ENCODE measurements around the gene ITGB2. TPM values are rescaled to one million over a fixed set of nuclear protein-coding genes. Genes with fewer than 3 reads are reported as not detected.
A peak's percentile ranks its signal among the peaks of the same experiment; 100 is the strongest.

ITGB2 gene
- total RNA-seq, 1 donor from 2014 or later, result 468 TPM

- no peak for ATAC-seq
- Histone ChIP-seq H3K27ac (no peak overlapping the region), H3K4me3 (no peak overlapping the region), H3K9me3 (no peaks in the 10 kb centered on the region), H3K4me1 (peaks cover 16% of the 10 kb centered on the region), H3K27me3 (ENCODE audit: low read depth) (no peaks in the 10 kb centered on the region), H3K36me3 (peaks cover 43% of the 10 kb centered on the region)
- intact Hi-C loops (cut with DNase I), result loop anchor here (10.0 kb wide), 1 partner anchor 188 kb away; no protein-coding TSS in a partner anchor
- peak; percentile 42 for DNase-seq
- no peak for TF ChIP-seq CTCF (IDR thresholded peaks at IDR 0.05)
Measured at GRCh38 chr21:44946254-44947041, 25.7 kb upstream of the ITGB2 start.

- no peak overlapping the region for H3K4me3 ChIP-seq
- H3K27ac ChIP-seq, result no peak overlapping the region
- H3K9me3 ChIP-seq, result no peaks in the 10 kb centered on the region
- H3K36me3 ChIP-seq, result peaks cover 37% of the 10 kb centered on the region
- peaks cover 17% of the 10 kb centered on the region for H3K4me1 ChIP-seq
- intact Hi-C loops (cut with DNase I), result loop anchor here (10.0 kb wide), 1 partner anchor 190 kb away; no protein-coding TSS in a partner anchor
- ATAC-seq (no peak), DNase-seq (no peak)
- no peaks in the 10 kb centered on the region for H3K27me3 ChIP-seq (ENCODE audit: low read depth)
- TF ChIP-seq CTCF (IDR thresholded peaks at IDR 0.05), result no peak
Measured at GRCh38 chr21:44944596-44944995, 23.9 kb upstream of the ITGB2 start.

- no peak overlapping the region for H3K4me3 ChIP-seq
- H3K4me1 ChIP-seq, result peaks cover 20% of the 10 kb centered on the region
- ATAC-seq (no peak), DNase-seq (no peak)
- intact Hi-C loops (cut with DNase I), result loop anchor here (10.0 kb wide), 1 partner anchor 191 kb away; no protein-coding TSS in a partner anchor
- H3K9me3 ChIP-seq, result no peaks in the 10 kb centered on the region
- H3K27me3 ChIP-seq (ENCODE audit: low read depth), result no peaks in the 10 kb centered on the region
- peaks cover 37% of the 10 kb centered on the region for H3K36me3 ChIP-seq
- no peak for TF ChIP-seq CTCF (IDR thresholded peaks at IDR 0.05)
- no peak overlapping the region for H3K27ac ChIP-seq
Measured at GRCh38 chr21:44943686-44944550, 23.2 kb upstream of the ITGB2 start.

GRCh38 chr21:44943005-44943685 is 22.4 kb upstream of the ITGB2 start:
- peaks cover 37% of the 10 kb centered on the region for H3K36me3 ChIP-seq
- intact Hi-C loops (cut with DNase I), result loop anchor here (10.0 kb wide), 1 partner anchor 192 kb away; no protein-coding TSS in a partner anchor
- H3K9me3 ChIP-seq, result no peaks in the 10 kb centered on the region
- no peak for TF ChIP-seq CTCF (IDR thresholded peaks at IDR 0.05)
- H3K27ac ChIP-seq, result no peak overlapping the region
- H3K4me3 ChIP-seq, result no peak overlapping the region
- peaks cover 22% of the 10 kb centered on the region for H3K4me1 ChIP-seq
- DNase-seq, result no peak
- H3K27me3 ChIP-seq (ENCODE audit: low read depth), result no peaks in the 10 kb centered on the region
- ATAC-seq, result no peak

- H3K9me3 ChIP-seq, result no peaks in the 10 kb centered on the region
- intact Hi-C loops (cut with DNase I), result loop anchor here (10.0 kb wide), 1 partner anchor 192 kb away; no protein-coding TSS in a partner anchor
- no peaks in the 10 kb centered on the region for H3K27me3 ChIP-seq (ENCODE audit: low read depth)
- H3K27ac ChIP-seq, result no peak overlapping the region
- H3K4me1 ChIP-seq, result peaks cover 22% of the 10 kb centered on the region
- peaks cover 37% of the 10 kb centered on the region for H3K36me3 ChIP-seq
- no peak for TF ChIP-seq CTCF (IDR thresholded peaks at IDR 0.05)
- DNase-seq, result no peak
- H3K4me3 ChIP-seq, result no peak overlapping the region
- ATAC-seq, result no peak
Measured at GRCh38 chr21:44942566-44942965, 21.9 kb upstream of the ITGB2 start.

Data from lower lobe of right lung (tissue), 2 donors.